Activated CD8-positive, alpha-beta T cell treated with anti-CD3 and anti-CD28 coated beads, Interleukin-2, amount 10 ng/mL, durations not matched to agents 7 days and 5 days (primary cell): Measurements from ENCODE around the gene DLX5. TPM values are rescaled to one million over a fixed set of nuclear protein-coding genes. Genes with fewer than 3 reads are reported as not detected.

Source experiments
- ATAC-seq: fragments of 150-1000 bp; cut with Tn5 transposase; one replicate; pipeline ENCODE4 v1.10.0; 2021; ENCODE audit warnings: moderate library complexity
- CTCF ChIA-PET: fragments of 350-600 bp; sonication (Branson Sonifier 250); formaldehyde crosslinking; loops from one replicate; lab custom pipeline; 2021; ENCODE audit warnings: antibody characterized with exemption; lab: Charles Lee
- POLR2A ChIA-PET: fragments of 350-600 bp; sonication (Branson Sonifier 250); formaldehyde crosslinking; loops from one replicate; lab custom pipeline; 2021; ENCODE audit warnings: antibody characterized with exemption; lab: Charles Lee
- DNase-seq: peaks from one replicate; pipeline ENCODE4 v3.0.0-alpha.2; 2020
- H3K27ac Mint-ChIP-seq: one replicate; pipeline ENCODE4 v1.8.0; 2021; ENCODE audit warnings: mild to moderate bottlenecking, mixed read lengths
- H3K27me3 Mint-ChIP-seq: one replicate; pipeline ENCODE4 v1.8.0; 2021; ENCODE audit warnings: low read depth, mixed read lengths
- H3K36me3 Mint-ChIP-seq: one replicate; pipeline ENCODE4 v1.8.0; 2021; ENCODE audit warnings: low read depth, mixed read lengths
- H3K4me1 Mint-ChIP-seq: one replicate; pipeline ENCODE4 v1.8.0; 2021; ENCODE audit warnings: low read depth, mixed read lengths
- H3K4me3 Mint-ChIP-seq: one replicate; pipeline ENCODE4 v1.8.0; 2021; ENCODE audit warnings: mild to moderate bottlenecking, mixed read lengths
- H3K9me3 Mint-ChIP-seq: one replicate; pipeline ENCODE4 v1.8.0; 2022; ENCODE audit warnings: mixed read lengths; ENCODE audit not compliant: insufficient read depth
- total RNA-seq, 2 experiments: library from RNA; stranded (reverse); gene quantifications; one replicate each; pipeline ENCODE4 v1.2.3, GENCODE V29; 2021

DLX5 gene
- total RNA-seq, 2 experiments from 2014 or later: not detected

DNA sequence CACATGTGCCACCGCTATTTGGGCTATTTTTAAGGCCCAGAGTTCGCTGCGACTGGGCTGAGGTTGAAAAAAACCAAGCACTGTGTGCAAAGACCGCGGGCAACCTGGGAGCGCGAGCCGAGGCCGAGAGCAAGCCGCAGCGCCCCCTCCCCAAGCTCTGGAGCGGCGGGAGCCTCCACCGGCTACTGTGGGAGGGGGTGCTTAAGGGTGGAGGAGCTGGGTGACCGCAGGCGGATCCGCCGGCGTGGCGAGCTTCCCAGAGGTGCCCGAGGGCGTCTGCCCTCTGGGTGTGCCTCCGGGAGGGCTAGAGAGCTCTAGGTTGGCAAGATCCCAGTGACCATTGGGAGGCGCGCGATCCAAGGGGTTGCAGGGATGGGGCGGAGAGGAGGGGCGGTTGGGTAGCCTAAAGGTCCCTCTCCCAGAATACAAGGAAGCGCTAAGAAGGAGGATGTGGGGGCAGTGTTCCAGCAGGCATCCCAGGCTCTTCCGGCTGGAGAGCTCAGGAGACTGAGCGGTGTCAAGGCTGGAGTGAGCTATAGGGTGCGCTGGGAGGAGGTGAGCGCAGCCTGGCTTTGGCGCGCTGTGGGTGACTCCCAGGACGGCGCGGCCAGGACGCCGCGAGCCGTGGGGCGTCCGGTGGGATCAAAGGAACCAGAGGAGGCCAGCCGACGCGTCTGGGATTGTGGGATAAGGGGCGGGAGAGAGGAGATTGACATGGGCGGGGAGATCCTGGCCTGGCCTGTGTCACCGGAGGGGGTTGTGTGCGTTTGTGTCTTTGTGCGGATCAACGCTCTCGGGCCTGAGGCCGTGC, 8.0 kb downstream of the DLX5 start:
- Mint-ChIP-seq H3K4me3 (no peak overlapping the region), H3K9me3 (no peaks in the 10 kb centered on the region), H3K27me3 (peaks cover 92% of the 10 kb centered on the region), H3K27ac (no peak overlapping the region), H3K4me1 (peaks cover 10% of the 10 kb centered on the region), H3K36me3 (no peaks in the 10 kb centered on the region)
- ATAC-seq: no peak
- no peak for DNase-seq
- CTCF ChIA-PET: interaction anchor here (2.3 kb wide), 1 partner anchor 11 kb away, joined by 10 read pairs; no protein-coding TSS in a partner anchor
- POLR2A ChIA-PET: no interaction called here

DNA sequence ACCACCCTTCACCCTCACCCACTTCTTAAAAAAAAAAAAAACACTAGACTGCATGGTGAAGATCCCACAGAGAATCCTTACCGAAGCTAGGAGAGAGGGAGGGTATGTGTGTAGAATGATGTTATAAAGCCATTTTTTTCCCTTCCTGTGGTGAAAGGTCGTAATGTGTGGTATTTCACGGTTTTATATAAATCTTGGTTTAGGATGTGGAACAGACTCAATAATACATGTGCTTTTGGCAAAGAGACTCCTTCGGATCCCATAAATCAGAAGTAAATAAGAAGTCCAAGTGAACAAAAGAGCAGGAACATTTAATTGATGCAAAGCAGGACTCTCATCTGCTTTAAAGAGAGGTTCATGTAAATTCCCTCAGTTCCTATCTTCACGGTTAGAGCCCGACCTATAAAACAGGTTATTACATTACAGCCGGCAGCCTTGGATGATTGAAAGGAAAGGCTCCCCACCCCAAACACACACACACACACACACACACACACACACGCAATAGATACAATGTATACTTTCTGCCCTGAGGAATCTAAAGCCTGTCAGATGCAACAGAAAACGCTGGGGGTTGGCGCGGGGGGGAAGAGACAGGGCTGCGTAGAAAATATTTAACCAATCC, 8.8 kb downstream of the DLX5 start:
- Mint-ChIP-seq H3K27ac (no peak overlapping the region), H3K36me3 (no peaks in the 10 kb centered on the region), H3K4me1 (peaks cover 10% of the 10 kb centered on the region), H3K27me3 (peaks cover 95% of the 10 kb centered on the region), H3K4me3 (no peak overlapping the region), H3K9me3 (no peaks in the 10 kb centered on the region)
- ATAC-seq (no peak), DNase-seq (no peak)
- CTCF ChIA-PET: interaction anchor here (2.3 kb wide), 1 partner anchor 12 kb away, joined by 10 read pairs; no protein-coding TSS in a partner anchor
- POLR2A ChIA-PET: no interaction called here

DNA sequence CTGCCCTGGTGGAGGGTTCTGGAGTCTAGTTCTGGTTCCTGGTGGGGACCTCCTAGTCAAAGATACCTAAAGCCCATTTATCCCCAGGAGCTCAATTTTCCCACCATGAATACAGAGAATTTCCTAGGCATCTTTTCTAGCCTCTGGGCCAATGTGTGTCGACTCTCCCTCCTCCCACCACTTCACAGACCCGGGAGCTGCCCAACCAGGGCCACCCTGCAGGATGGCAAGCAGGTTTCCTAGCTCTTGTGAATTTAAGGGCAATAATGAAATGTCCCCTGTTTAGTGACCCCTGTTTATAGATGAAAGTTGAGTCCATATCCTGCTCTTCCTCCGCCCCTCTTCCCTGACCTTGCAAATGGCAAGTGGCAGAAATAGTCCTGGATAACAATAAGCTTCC, 9.4 kb downstream of the DLX5 start:
- CTCF ChIA-PET: interaction anchor here (2.3 kb wide), 1 partner anchor 12 kb away, joined by 10 read pairs; no protein-coding TSS in a partner anchor
- POLR2A ChIA-PET: no interaction called here
- DNase-seq (no peak), ATAC-seq (no peak)
- Mint-ChIP-seq H3K4me3 (no peak overlapping the region), H3K27me3 (peaks cover 92% of the 10 kb centered on the region), H3K9me3 (no peaks in the 10 kb centered on the region), H3K4me1 (peaks cover 9% of the 10 kb centered on the region), H3K36me3 (no peaks in the 10 kb centered on the region), H3K27ac (no peak overlapping the region)

DNA sequence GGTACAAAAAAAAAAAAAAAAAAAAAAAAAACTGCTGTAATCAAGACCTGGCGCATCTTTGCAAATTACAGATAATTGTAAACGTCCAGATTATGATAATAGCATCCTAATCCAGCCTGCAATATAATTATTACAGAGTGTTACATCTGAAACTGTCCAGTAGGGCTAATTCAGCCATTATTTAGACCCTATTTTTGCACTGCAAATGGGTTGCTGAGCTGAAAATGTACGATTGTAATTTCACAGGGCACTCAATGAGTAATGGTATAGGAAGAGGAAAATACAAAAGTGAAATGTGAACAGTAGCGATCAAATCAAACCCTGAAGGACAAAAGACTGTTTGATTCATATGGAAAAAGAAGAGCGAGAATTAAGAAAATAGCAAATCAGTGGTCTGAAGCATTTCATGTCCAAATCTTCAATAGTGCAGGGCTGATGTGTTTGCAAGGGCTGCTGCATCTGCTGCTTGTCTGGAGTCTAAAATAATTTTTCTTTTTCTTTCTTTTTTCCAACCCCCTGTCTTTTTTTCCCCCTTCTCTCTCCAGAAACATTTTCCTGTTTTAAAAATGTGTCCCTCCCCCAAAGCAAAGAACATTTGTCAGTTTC, 10.4 kb downstream of the DLX5 start:
- ChIA-PET CTCF (interaction anchor here (1.8 kb wide), 1 partner anchor 13 kb away, joined by 5 read pairs; no protein-coding TSS in a partner anchor), POLR2A (no interaction called here)
- H3K27ac Mint-ChIP-seq: no peak overlapping the region
- no peak overlapping the region for H3K4me3 Mint-ChIP-seq
- H3K4me1 Mint-ChIP-seq: peaks cover 9% of the 10 kb centered on the region
- no peak for ATAC-seq
- peaks cover 92% of the 10 kb centered on the region for H3K27me3 Mint-ChIP-seq
- DNase-seq: no peak
- no peaks in the 10 kb centered on the region for H3K9me3 Mint-ChIP-seq
- H3K36me3 Mint-ChIP-seq: no peaks in the 10 kb centered on the region

DNA sequence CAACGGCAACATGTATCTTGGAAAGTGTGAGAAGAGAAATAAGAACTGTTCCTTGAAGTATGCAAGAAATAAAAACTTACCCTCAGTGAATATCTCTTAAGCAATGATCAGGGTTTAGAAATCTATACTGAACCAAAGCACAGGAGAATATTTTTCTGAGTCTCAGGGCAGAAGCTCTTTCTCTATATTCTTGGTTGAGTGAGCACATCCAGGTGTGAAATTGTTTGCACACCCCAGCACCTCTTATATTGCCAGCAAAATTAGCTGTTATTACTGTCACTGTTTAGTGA, 10.8 kb downstream of the DLX5 start:
- Mint-ChIP-seq H3K4me3 (no peak overlapping the region), H3K36me3 (no peaks in the 10 kb centered on the region), H3K9me3 (no peaks in the 10 kb centered on the region), H3K27me3 (peaks cover 90% of the 10 kb centered on the region), H3K4me1 (peaks cover 9% of the 10 kb centered on the region), H3K27ac (no peak overlapping the region)
- no peak for ATAC-seq
- CTCF ChIA-PET: interaction anchor here (1.8 kb wide), 1 partner anchor 13 kb away, joined by 5 read pairs; no protein-coding TSS in a partner anchor
- DNase-seq: no peak
- POLR2A ChIA-PET: no interaction called here

DNA sequence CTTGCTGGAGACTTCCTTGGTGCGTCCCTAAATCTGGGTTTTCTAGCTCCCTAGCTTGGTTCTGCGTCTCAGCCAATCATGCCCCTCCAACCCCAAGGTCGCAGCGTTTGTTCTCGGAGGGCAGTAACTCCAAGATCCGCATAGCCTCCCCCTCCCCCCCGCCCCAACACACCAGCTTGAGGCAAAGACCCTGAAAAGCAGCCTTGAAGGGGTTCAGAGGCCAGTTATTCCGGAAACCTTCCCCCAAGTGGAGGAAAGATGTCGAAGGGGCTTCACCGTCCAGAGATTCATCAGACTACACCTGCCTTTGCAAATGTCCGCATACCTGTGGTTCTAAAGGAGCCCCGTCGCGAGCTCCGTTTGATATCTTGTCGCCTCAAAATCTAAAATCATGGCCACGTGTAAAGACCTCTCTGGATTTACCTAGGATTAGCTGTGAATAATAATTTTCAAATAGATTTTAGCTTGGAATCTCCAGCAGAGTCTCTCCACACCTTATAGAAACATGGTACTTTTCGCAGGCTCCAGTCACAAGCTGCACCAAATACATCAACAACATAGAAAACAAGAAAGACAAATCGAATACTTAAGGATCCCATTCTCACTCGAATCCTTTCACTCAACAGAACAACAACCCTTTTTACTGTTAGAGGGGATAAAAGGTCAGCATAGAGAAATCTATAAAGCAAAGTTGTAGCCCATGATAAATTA, 11.3 kb downstream of the DLX5 start:
- CTCF ChIA-PET: interaction anchor here (0.6 to 1.8 kb wide), 2 partner anchors 10 to 14 kb away, joined by 3 to 5 read pairs; no protein-coding TSS in a partner anchor

DNA sequence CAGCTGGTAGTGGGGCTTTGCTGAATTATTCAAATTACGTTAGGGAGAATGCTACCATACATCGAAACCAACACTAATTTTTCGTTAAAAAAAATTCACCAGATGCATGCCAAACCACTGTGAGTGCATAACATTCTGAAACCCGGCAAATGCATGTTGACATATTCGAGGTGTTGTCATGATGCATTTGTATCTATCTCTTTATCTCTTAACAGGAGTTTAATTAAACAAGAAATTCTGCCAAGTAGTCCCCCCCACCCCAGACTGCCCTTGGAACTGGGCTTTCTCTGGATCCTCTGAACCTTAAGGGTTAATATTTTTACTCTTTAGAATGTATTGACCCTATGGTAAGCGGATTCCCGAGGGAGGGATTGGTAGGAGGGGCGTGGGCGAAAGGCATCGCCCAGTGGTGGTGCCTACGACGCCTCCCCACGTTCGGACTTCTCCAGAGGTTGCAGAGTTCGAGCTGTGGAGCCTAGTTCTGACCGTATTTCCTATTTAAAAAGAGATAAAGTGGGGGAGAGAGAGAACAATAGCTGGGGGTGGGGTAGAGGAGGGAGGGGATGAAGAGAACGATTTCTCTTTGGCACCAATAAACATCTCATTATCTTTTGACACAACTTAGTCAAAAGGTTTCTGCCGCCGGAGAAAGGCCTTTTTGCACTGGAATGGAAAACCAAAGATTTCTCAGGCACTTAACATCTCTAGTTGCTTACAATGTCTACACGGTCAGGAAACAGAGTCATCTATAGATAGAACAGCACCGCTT, 12.1 kb downstream of the DLX5 start:
- CTCF ChIA-PET: interaction anchor here (0.6 to 1.8 kb wide), 2 partner anchors 11 to 15 kb away, joined by 3 to 5 read pairs; no protein-coding TSS in a partner anchor
- no peak overlapping the region for H3K4me3 Mint-ChIP-seq

More for the DNA sequence above, 11.3 kb downstream of the DLX5 start:
- Mint-ChIP-seq H3K4me3 (no peak overlapping the region), H3K27me3 (peaks cover 89% of the 10 kb centered on the region), H3K4me1 (peaks cover 9% of the 10 kb centered on the region), H3K36me3 (no peaks in the 10 kb centered on the region), H3K27ac (no peak overlapping the region), H3K9me3 (no peaks in the 10 kb centered on the region)
- POLR2A ChIA-PET: interaction anchor here (0.6 kb wide), 1 partner anchor 246 kb away, joined by 4 read pairs; no protein-coding TSS in a partner anchor
- ATAC-seq: no peak
- no peak for DNase-seq

DNA sequence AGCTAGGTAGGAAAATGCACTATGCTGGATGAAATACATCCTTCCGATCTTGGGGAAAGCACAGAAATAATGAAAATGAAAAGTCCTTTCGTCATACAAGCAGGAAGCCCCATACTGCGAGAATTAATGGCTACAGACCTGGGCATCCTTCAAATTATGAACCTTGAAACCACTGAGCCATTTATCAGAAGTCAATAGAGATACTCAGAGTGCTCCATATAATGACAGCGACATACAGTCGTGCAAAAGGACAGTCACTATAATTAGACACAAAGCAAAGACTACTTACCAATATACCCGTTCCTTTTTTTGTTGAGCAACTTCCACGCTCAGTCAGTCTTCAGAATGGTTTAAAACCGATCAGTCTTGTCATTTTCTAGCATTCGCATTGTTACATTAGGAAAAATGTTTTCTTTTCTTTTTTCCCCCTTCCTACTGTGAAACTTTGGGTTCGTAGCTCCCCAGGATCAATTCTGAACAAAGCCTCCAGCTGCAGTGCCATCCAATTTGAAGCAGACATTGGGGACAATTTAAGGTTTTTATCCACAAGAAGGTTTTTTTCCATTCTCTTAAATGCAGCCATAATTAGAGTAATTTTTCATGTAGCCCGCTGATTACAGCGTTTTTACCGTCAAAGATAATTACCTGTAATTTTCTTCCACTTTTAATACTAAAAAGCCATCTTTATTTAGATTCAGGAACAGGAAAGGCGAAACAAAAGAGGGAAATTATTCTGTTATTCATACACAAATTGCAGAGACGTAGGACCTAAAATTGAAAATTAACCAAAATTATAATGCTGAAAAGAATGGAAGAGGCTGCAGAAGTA, 12.9 kb downstream of the DLX5 start:
- Mint-ChIP-seq H3K36me3 (no peaks in the 10 kb centered on the region), H3K27ac (no peak overlapping the region), H3K4me3 (no peak overlapping the region), H3K4me1 (peaks cover 3% of the 10 kb centered on the region), H3K27me3 (peaks cover 89% of the 10 kb centered on the region), H3K9me3 (no peaks in the 10 kb centered on the region)
- DNase-seq (no peak), ATAC-seq (no peak)
- POLR2A ChIA-PET: no interaction called here
- CTCF ChIA-PET: no interaction called here

More for the DNA sequence above, 12.1 kb downstream of the DLX5 start:
- no peak overlapping the region for H3K27ac Mint-ChIP-seq
- peaks cover 6% of the 10 kb centered on the region for H3K4me1 Mint-ChIP-seq
- ATAC-seq (no peak), DNase-seq (no peak)
- peaks cover 89% of the 10 kb centered on the region for H3K27me3 Mint-ChIP-seq
- POLR2A ChIA-PET: interaction anchor here (0.6 kb wide), 1 partner anchor 245 kb away, joined by 4 read pairs; no protein-coding TSS in a partner anchor
- H3K9me3 Mint-ChIP-seq: no peaks in the 10 kb centered on the region
- no peaks in the 10 kb centered on the region for H3K36me3 Mint-ChIP-seq

DNA sequence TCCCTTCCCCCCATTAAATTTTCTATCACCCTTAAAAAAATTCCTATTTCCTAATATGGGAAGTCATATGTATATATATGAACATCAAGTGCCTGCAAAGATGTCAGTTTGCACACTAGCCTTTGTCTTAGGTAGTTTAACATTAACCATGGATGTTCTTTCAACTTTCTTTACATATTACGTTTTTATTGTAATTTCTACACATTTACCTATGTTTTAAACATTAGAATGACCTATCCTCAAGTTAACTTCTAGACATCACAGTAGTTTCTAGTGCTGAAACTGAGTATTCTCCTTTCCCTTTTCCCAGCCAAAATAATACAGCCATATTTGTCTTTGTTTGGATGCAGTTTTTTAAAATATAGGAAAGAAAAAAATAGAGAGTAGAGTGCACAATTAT, 13.5 kb downstream of the DLX5 start:
- Mint-ChIP-seq H3K9me3 (no peaks in the 10 kb centered on the region), H3K27ac (no peak overlapping the region), H3K27me3 (peaks cover 88% of the 10 kb centered on the region), H3K36me3 (no peaks in the 10 kb centered on the region), H3K4me1 (peaks cover 6% of the 10 kb centered on the region), H3K4me3 (no peak overlapping the region)
- no peak for ATAC-seq
- DNase-seq: no peak
- CTCF ChIA-PET: no interaction called here
- POLR2A ChIA-PET: no interaction called here
